GM23338 (cell line): ENCODE results near the gene NHS.

Experiments
- CREB1 ChIP-seq: fragments of 250-450 bp; sonication (Bioruptor Pico); IDR thresholded peaks from 2 replicates; pipeline ENCODE4 v1.5.0; 2020; ENCODE audit warnings: low read depth, mild to moderate bottlenecking, moderate library complexity
- CTCF ChIP-seq, 2 experiments: fragments of 200-600 bp in 1 of 2; sonication (generic) in 1 of 2; conservative IDR thresholded peaks; 2 replicates each; pipeline versions ENCODE4 v1.5.1 to v1.6.1; 2016 to 2017; ENCODE audit warnings: antibody characterized with exemption in 2 of 2, low read depth in 2 of 2, mild to moderate bottlenecking in 2 of 2, moderate library complexity in 1 of 2
- ETS1 ChIP-seq: IDR thresholded peaks from 2 replicates; pipeline ENCODE4 v1.6.1; 2016; ENCODE audit warnings: antibody characterized with exemption
- EZH2 ChIP-seq: fragments of 200-600 bp; sonication (generic); IDR thresholded peaks from one replicate; pipeline ENCODE4 v1.8.0; 2017; ENCODE audit warnings: antibody characterized with exemption, mild to moderate bottlenecking, low read depth; ENCODE audit not compliant: unreplicated experiment
- EZH2phosphoT487 ChIP-seq: fragments of 200-600 bp; sonication (generic); IDR thresholded peaks from one replicate; pipeline ENCODE4 v1.8.1; 2018; ENCODE audit warnings: antibody characterized with exemption; ENCODE audit not compliant: unreplicated experiment
- JUNB ChIP-seq: IDR thresholded peaks from one replicate; pipeline ENCODE4 v1.6.1; 2016; ENCODE audit warnings: antibody characterized with exemption; ENCODE audit not compliant: unreplicated experiment
- NANOG ChIP-seq: IDR thresholded peaks from 2 replicates; pipeline ENCODE4 v1.6.1; 2016; ENCODE audit warnings: antibody characterized with exemption, borderline replicate concordance
- POLR2AphosphoS5 ChIP-seq: IDR thresholded peaks from 2 replicates; pipeline ENCODE4 v1.6.1; 2016; ENCODE audit warnings: antibody characterized with exemption, low read depth
- REST ChIP-seq: IDR thresholded peaks from one replicate; pipeline ENCODE4 v1.6.1; 2018; ENCODE audit warnings: antibody characterized with exemption; ENCODE audit not compliant: unreplicated experiment
- STAT1 ChIP-seq: IDR thresholded peaks from one replicate; pipeline ENCODE4 v1.6.1; 2016; ENCODE audit warnings: antibody characterized with exemption; ENCODE audit not compliant: unreplicated experiment
- ZNF114 ChIP-seq: fragments of 250-450 bp; sonication (Bioruptor Pico); IDR thresholded peaks from 2 replicates; pipeline ENCODE4 v1.5.0; 2020; ENCODE audit warnings: mild to moderate bottlenecking, moderate library complexity
- ZNF331 ChIP-seq: fragments of 250-450 bp; sonication (Bioruptor Pico); IDR thresholded peaks from 2 replicates; pipeline ENCODE4 v1.5.0; 2020; ENCODE audit warnings: low read depth, mild to moderate bottlenecking, moderate library complexity
- ZNF462 ChIP-seq: fragments of 250-450 bp; sonication (Bioruptor Pico); IDR thresholded peaks from 2 replicates; pipeline ENCODE4 v1.5.0; 2020; ENCODE audit warnings: mild to moderate bottlenecking, moderate library complexity

- TF ChIP-seq CTCF (conservative IDR thresholded peaks at IDR 0.05; ENCODE audit: low read depth in 2 of 2) (no peak), JUNB (no peak), POLR2AphosphoS5 (no peak), EZH2phosphoT487 (no peak), STAT1 (no peak), CREB1 (CRISPR knock-in tag) (no peak), REST (no peak), EZH2 (no peak), ETS1 (no peak), ZNF114 (CRISPR knock-in tag) (no peak), ZNF462 (CRISPR knock-in tag) (no peak), ZNF331 (CRISPR knock-in tag) (no peak), NANOG (no peak)
Observed at GRCh38 chrX:17633546-17633945, 258.5 kb downstream of the NHS start.
